G401.6 (cell line): ENCODE measurements around the gene CTNNBL1.

Source experiments
- FAIRE-seq: peaks from 2 replicates; lab custom pipeline; 2012; peaks lifted over from hg19 to GRCh38; lab: Jason Lieb, UNC

Gene CTNNBL1

GRCh38 chr20:37920679-37921322 lies 227.0 kb downstream of the CTNNBL1 start:
- FAIRE-seq: no peak

- FAIRE-seq: no peak
Measured at GRCh38 chr20:37921341-37921929, 227.6 kb downstream of the CTNNBL1 start.
